ENCODE results near the gene GET4.

GET4 gene

DNA sequence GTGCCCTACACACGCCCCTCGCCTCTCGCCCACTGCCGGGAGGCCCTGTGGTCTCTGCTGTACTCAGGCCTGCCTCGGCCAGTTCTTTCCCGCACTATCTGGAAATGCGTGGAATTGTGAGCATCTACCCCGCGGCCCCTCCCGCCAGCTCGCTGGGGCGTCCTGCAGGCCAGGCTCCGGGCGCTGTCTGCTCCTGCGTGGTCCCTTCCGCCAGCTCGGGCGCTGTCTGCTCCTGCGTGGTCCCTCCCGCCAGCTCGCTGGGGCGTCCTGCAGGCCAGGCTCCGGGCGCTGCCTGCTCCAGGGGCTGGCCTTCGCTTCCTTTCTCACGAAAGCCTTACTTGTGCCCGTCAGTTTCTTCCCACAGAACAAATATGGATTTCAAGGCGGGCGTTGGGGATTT lies 14.9 kb downstream of the GET4 start:
- no peak overlapping the region for H3K4me3 ChIP-seq (ENCODE audit: low read depth in 1 of 5, low read length in 5 of 5)
- no peak overlapping the region for H3K27ac ChIP-seq (ENCODE audit: low read depth, low read length)
- H3K36me3 ChIP-seq (ENCODE audit: control insufficient read depth in 5 of 5, insufficient read depth in 5 of 5, low read length in 5 of 5), result peaks cover 0 to 95% (median 90%) of the 10 kb centered on the region in 5 donors
- no peaks in the 10 kb centered on the region for H3K4me1 ChIP-seq (ENCODE audit: control insufficient read depth in 5 of 5, insufficient read depth in 5 of 5, low read length in 5 of 5)
- no peaks in the 10 kb centered on the region for H3K27me3 ChIP-seq (ENCODE audit: control insufficient read depth in 5 of 5, insufficient read depth in 4 of 5, low read length in 5 of 5)
- no peaks in the 10 kb centered on the region for H3K9me3 ChIP-seq (ENCODE audit: control insufficient read depth in 5 of 5, low read length in 5 of 5)
- H3K9ac ChIP-seq (ENCODE audit: low read length in 5 of 5), result no peak overlapping the region

DNA sequence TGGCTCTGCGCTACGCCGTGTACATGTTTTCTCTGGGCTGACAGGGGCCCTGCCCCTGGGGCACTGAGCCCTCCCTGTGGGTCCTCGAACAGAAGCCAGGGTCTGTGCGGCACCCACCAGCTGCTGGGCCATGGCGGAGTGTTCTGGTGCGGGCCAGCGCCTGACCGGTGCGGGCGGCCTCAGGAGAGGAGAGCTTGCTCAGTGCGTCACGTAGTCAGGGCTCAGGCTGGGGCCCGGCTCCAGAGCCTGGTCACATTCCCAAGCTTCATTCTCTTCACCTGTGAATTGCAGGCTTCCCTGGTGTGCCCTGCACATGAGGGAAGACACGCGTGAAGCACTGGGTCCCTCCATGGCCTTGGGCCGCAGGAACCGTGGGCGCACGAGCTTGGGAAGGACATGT lies 15.5 kb downstream of the GET4 start:
- Histone ChIP-seq H3K4me1 (ENCODE audit: control insufficient read depth in 5 of 5, insufficient read depth in 5 of 5, low read length in 5 of 5) (no peaks in the 10 kb centered on the region), H3K9ac (ENCODE audit: low read length in 5 of 5) (no peak overlapping the region), H3K9me3 (ENCODE audit: control insufficient read depth in 5 of 5, low read length in 5 of 5) (no peaks in the 10 kb centered on the region), H3K27me3 (ENCODE audit: control insufficient read depth in 5 of 5, insufficient read depth in 4 of 5, low read length in 5 of 5) (no peaks in the 10 kb centered on the region), H3K4me3 (ENCODE audit: low read depth in 1 of 5, low read length in 5 of 5) (no peak overlapping the region), H3K36me3 (ENCODE audit: control insufficient read depth in 5 of 5, insufficient read depth in 5 of 5, low read length in 5 of 5) (peaks cover 0 to 95% (median 90%) of the 10 kb centered on the region in 5 donors), H3K27ac (ENCODE audit: low read depth, low read length) (no peak overlapping the region)

DNA sequence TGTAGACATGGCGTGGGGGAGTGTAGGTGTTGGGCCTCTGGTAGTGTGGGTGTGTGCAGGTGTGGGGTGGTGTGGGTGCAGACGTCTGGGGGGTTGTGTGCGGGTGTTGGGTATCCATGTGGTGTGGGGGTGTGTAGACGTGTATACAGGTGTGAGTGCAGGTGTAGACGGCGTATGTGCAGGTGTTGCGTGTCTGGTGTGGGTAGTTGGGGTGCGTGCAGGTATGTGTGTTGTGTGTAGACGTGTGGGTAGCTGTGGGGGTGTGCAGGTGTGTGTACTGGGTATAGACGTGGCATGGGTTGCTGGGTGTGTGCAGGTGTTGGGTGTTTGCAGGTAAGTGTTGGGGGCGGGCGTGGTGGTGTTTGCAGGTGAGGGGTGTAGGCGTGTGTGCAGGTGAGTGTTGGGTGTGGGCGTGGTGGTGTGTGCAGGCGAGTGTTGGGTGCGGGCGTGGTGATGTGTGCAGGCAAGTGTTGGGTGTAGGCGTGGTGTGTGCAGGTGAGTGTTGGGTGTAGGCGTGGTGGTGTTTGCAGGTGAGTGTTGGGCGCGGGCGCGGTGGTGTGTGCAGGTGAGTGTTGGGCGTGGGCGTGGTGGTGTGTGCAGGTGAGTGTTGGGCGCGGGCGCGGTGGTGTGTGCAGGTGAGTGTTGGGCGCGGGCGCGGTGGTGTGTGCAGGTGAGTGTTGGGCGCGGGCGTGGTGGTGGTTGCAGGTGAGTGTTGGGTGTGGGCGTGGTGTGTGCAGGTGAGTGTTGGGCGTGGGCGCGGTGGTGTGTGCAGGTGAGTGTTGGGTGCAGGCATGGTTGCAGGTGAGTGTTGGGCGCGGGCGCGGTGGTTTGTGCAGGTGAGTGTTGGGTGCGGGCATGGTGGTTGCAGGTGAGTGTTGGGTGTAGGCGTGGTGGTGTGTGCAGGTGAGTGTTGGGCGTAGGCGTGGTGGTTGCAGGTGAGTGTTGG lies 16.6 kb downstream of the GET4 start:
- Histone ChIP-seq H3K4me1 (ENCODE audit: control insufficient read depth in 5 of 5, insufficient read depth in 5 of 5, low read length in 5 of 5) (peaks cover 0 to 4% (median 4%) of the 10 kb centered on the region in 5 donors), H3K9me3 (ENCODE audit: control insufficient read depth in 5 of 5, low read length in 5 of 5) (no peaks in the 10 kb centered on the region), H3K27ac (ENCODE audit: low read depth, low read length) (no peak overlapping the region), H3K9ac (ENCODE audit: low read length in 5 of 5) (no peak overlapping the region), H3K27me3 (ENCODE audit: control insufficient read depth in 5 of 5, insufficient read depth in 4 of 5, low read length in 5 of 5) (no peaks in the 10 kb centered on the region), H3K4me3 (ENCODE audit: low read depth in 1 of 5, low read length in 5 of 5) (no peak overlapping the region), H3K36me3 (ENCODE audit: control insufficient read depth in 5 of 5, insufficient read depth in 5 of 5, low read length in 5 of 5) (peaks cover 0 to 94% (median 84%) of the 10 kb centered on the region in 5 donors)

DNA sequence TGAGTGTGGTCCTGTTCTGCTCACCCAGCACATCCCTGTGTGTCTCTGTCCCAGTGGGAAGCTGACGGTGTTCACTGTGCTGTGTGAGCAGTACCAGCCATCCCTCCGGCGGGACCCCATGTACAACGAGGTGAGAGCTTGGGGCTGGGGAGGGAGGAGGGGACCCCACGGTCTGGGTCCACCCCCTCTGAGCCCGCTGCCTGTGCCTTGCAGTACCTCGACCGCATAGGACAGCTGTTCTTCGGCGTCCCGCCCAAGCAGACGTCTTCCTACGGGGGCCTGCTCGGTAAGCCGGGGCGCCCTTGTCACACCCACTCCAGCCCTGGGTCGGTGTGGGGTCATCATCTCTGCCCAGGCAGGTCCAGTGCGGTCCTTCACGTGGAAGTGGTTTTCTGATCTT lies 17.3 kb downstream of the GET4 start:
- H3K4me3 ChIP-seq (ENCODE audit: low read depth in 1 of 5, low read length in 5 of 5), result no peak overlapping the region
- no peak overlapping the region for H3K27ac ChIP-seq (ENCODE audit: low read depth, low read length)
- no peak overlapping the region for H3K9ac ChIP-seq (ENCODE audit: low read length in 5 of 5)
- H3K9me3 ChIP-seq (ENCODE audit: control insufficient read depth in 5 of 5, low read length in 5 of 5), result no peaks in the 10 kb centered on the region
- H3K36me3 ChIP-seq (ENCODE audit: control insufficient read depth in 5 of 5, insufficient read depth in 5 of 5, low read length in 5 of 5), result peaks cover 0 to 94% (median 79%) of the 10 kb centered on the region in 5 donors
- no peaks in the 10 kb centered on the region for H3K27me3 ChIP-seq (ENCODE audit: control insufficient read depth in 5 of 5, insufficient read depth in 4 of 5, low read length in 5 of 5)
- peaks cover 0 to 10% (median 7%) of the 10 kb centered on the region in 5 donors for H3K4me1 ChIP-seq (ENCODE audit: control insufficient read depth in 5 of 5, insufficient read depth in 5 of 5, low read length in 5 of 5)

DNA sequence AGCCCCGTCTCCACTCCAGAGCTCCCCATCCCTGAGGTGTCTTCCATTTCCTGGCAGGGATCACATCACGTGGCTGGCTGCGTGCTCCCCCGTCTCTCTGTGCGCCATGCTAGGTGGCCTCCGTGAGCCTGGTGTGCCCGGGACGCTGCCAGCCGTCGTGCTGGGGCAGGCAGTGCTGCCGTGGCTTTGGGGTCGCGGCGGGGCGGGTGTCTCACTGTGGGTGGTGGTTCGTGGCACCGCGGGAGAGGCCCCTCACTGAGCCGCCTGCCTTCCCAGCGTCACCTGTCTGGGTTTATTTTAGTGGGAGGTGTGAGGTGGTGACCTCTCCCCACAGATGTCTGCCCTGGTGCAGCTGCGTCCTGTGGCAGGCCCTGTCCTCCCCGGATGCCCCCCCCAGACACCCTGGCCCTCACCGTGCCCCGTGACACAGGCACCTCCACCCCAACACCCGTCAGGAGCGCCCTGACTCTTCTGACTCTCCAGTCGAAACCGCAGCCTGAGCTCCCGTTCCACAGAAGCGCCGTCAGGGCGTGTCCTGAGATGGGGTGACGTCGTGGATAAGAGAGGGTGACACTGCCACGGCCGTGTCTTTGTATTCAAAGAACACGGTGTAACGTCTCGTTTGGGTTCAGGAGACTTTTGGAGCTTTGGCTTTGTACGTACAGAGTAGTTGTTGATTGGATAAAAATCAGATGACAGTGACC lies 18.0 kb downstream of the GET4 start:
- no peaks in the 10 kb centered on the region for H3K9me3 ChIP-seq (ENCODE audit: control insufficient read depth in 5 of 5, low read length in 5 of 5)
- no peak overlapping the region for H3K9ac ChIP-seq (ENCODE audit: low read length in 5 of 5)
- H3K36me3 ChIP-seq (ENCODE audit: control insufficient read depth in 5 of 5, insufficient read depth in 5 of 5, low read length in 5 of 5), result peaks cover 0 to 94% (median 74%) of the 10 kb centered on the region in 5 donors
- no peak overlapping the region for H3K27ac ChIP-seq (ENCODE audit: low read depth, low read length)
- H3K4me1 ChIP-seq (ENCODE audit: control insufficient read depth in 5 of 5, insufficient read depth in 5 of 5, low read length in 5 of 5), result peaks cover 0 to 10% (median 7%) of the 10 kb centered on the region in 5 donors
- no peaks in the 10 kb centered on the region for H3K27me3 ChIP-seq (ENCODE audit: control insufficient read depth in 5 of 5, insufficient read depth in 4 of 5, low read length in 5 of 5)
- H3K4me3 ChIP-seq (ENCODE audit: low read depth in 1 of 5, low read length in 5 of 5), result no peak overlapping the region

DNA sequence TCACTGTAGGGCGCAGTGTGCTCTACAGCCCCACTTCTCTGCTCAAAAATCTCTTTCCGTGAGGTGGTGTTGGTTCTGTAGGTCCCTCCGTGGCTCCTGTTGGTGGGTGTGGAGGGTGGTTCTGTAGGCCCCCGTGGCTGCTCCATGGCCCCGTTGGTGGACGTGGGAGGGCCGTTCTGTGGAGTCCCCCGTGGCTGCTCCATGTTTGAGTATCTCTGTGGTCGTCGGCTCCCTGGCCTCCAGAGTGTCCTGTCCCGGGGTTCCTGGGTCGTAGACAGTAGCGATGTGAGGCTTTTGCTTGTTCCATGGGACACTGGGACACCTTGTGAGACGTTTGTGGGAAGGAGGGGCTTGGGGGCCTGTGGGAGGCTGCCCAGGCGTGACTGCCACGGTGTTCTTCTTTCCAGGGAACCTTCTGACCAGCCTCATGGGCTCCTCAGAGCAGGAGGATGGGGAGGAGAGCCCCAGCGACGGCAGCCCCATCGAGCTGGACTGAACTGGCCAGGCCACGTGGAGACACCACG lies 18.6 kb downstream of the GET4 start:
- Histone ChIP-seq H3K4me1 (ENCODE audit: control insufficient read depth in 5 of 5, insufficient read depth in 5 of 5, low read length in 5 of 5) (peaks cover 0 to 10% (median 7%) of the 10 kb centered on the region in 5 donors), H3K4me3 (ENCODE audit: low read depth in 1 of 5, low read length in 5 of 5) (no peak overlapping the region), H3K9me3 (ENCODE audit: control insufficient read depth in 5 of 5, low read length in 5 of 5) (no peaks in the 10 kb centered on the region), H3K9ac (ENCODE audit: low read length in 5 of 5) (no peak overlapping the region), H3K36me3 (ENCODE audit: control insufficient read depth in 5 of 5, insufficient read depth in 5 of 5, low read length in 5 of 5) (peaks cover 0 to 96% (median 74%) of the 10 kb centered on the region in 5 donors), H3K27ac (ENCODE audit: low read depth, low read length) (no peak overlapping the region), H3K27me3 (ENCODE audit: control insufficient read depth in 5 of 5, insufficient read depth in 4 of 5, low read length in 5 of 5) (no peaks in the 10 kb centered on the region)

DNA sequence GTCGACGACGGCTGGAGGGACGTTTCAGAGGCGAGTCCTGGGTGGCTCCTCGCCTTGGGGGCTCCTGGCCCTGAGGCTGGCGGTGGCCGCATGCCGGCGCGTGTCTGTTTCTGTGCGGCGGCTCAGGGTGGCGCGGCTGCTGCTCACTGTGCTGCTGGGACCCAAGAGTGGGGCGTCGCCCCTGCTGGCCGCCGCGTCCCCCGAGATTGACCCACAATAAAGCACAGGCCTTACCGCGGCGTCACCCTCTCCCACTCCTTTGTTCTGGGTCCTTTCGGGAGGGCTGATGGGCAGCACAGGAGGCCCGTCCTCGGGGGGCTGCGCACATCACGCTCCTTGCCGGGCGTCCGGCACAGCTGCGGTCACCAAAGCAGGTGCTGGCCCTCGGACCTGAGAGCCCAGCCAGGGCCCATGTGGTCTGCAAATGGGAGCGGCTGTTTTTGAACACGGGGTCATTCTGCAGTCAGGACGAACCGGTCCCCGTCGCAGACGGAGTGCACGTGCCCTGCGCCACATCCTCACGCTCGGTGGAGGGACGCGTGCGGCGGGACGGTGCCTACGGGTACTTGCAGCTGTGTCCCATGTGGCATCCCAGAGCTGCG lies 19.2 kb downstream of the GET4 start:
- Histone ChIP-seq H3K27me3 (ENCODE audit: control insufficient read depth in 5 of 5, insufficient read depth in 4 of 5, low read length in 5 of 5) (no peaks in the 10 kb centered on the region), H3K36me3 (ENCODE audit: control insufficient read depth in 5 of 5, insufficient read depth in 5 of 5, low read length in 5 of 5) (peaks cover 0 to 92% (median 71%) of the 10 kb centered on the region in 5 donors), H3K4me3 (ENCODE audit: low read depth in 1 of 5, low read length in 5 of 5) (no peak overlapping the region), H3K9me3 (ENCODE audit: control insufficient read depth in 5 of 5, low read length in 5 of 5) (no peaks in the 10 kb centered on the region), H3K27ac (ENCODE audit: low read depth, low read length) (no peak overlapping the region), H3K9ac (ENCODE audit: low read length in 5 of 5) (no peak overlapping the region), H3K4me1 (ENCODE audit: control insufficient read depth in 5 of 5, insufficient read depth in 5 of 5, low read length in 5 of 5) (peaks cover 0 to 10% (median 8%) of the 10 kb centered on the region in 5 donors)

DNA sequence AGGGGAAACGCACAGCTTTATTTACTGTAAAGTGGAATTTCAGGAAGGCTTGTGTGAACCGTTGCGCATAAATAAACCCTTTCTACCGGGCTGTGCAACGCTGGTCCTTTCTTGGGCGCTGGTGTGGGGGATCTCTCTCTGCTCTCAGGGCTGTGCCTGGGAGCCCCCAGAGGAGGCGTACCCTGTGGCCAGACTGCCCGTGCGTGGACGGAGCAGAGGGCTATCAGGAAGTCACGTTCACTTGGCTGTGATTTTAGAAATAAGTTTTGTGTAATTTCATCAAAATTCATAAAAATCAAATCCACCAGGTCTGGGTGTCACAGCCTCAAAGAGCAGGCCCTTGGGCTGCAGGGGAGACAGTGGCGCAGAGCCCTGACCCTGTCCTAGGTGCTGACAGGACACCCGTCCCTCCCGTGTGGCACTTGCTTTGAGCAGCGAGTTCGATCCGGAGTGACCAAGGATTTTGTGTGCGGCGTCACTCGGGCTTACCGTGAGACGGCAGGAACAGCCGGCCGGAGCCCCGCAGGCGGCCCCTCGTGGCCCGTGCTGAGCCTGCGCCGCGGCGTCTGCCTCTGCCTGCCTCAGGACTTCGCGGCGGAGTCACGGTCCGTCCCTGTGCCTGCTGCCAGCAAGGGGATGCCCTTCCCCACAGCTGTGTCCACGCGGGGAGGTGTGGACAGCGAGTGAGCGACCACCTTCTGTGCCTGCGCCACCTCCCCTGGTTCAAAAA lies 20.2 kb downstream of the GET4 start:
- H3K4me1 ChIP-seq (ENCODE audit: control insufficient read depth in 5 of 5, insufficient read depth in 5 of 5, low read length in 5 of 5), result peaks cover 0 to 16% (median 16%) of the 10 kb centered on the region in 5 donors

DNA sequence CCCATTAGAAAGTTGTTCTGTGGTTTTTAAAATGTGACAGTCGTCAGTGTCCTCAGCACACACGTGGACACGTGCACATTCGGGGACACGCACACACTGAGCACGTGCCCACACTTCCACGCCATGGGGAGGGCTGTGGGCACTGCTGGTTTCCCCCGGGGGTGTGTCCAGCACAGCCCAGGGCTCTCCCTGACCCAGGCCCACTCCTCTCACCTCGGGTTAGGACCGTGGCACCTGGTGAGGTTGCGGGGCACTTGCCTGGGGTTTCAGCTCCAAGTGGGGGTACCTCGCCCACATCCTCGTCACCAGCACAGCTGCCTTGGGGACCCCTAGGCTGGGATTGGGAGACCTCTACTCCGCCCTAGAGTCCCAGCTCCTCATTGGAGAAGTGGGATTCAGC lies 20.7 kb downstream of the GET4 start:
- H3K27ac ChIP-seq (ENCODE audit: low read depth, low read length), result no peak overlapping the region
- H3K27me3 ChIP-seq (ENCODE audit: control insufficient read depth in 5 of 5, insufficient read depth in 4 of 5, low read length in 5 of 5), result no peaks in the 10 kb centered on the region
- no peak overlapping the region for H3K4me3 ChIP-seq (ENCODE audit: low read depth in 1 of 5, low read length in 5 of 5)
- no peak overlapping the region for H3K9ac ChIP-seq (ENCODE audit: low read length in 5 of 5)
- H3K36me3 ChIP-seq (ENCODE audit: control insufficient read depth in 5 of 5, insufficient read depth in 5 of 5, low read length in 5 of 5), result peaks cover 0 to 77% (median 56%) of the 10 kb centered on the region in 5 donors
- H3K9me3 ChIP-seq (ENCODE audit: control insufficient read depth in 5 of 5, low read length in 5 of 5), result no peaks in the 10 kb centered on the region
- H3K4me1 ChIP-seq (ENCODE audit: control insufficient read depth in 5 of 5, insufficient read depth in 5 of 5, low read length in 5 of 5), result peaks cover 0 to 16% (median 16%) of the 10 kb centered on the region in 5 donors

More for the DNA sequence above, 20.2 kb downstream of the GET4 start:
- Histone ChIP-seq H3K27me3 (ENCODE audit: control insufficient read depth in 5 of 5, insufficient read depth in 4 of 5, low read length in 5 of 5) (no peaks in the 10 kb centered on the region), H3K9me3 (ENCODE audit: control insufficient read depth in 5 of 5, low read length in 5 of 5) (no peaks in the 10 kb centered on the region), H3K4me3 (ENCODE audit: low read depth in 1 of 5, low read length in 5 of 5) (no peak overlapping the region), H3K9ac (ENCODE audit: low read length in 5 of 5) (no peak overlapping the region), H3K36me3 (ENCODE audit: control insufficient read depth in 5 of 5, insufficient read depth in 5 of 5, low read length in 5 of 5) (peaks cover 0 to 83% (median 61%) of the 10 kb centered on the region in 5 donors), H3K27ac (ENCODE audit: low read depth, low read length) (no peak overlapping the region)
